HG03025 (cell line): ENCODE measurements around the gene SHC3.

Experiments used
- ATAC-seq: cut with Tn5 transposase; IDR thresholded peaks from one replicate; pipeline ENCODE4 v1.9.1; 2021; ENCODE audit warnings: mild to moderate bottlenecking, moderate library complexity; ENCODE audit not compliant: unreplicated experiment, low FRiP score

SHC3 gene

DNA sequence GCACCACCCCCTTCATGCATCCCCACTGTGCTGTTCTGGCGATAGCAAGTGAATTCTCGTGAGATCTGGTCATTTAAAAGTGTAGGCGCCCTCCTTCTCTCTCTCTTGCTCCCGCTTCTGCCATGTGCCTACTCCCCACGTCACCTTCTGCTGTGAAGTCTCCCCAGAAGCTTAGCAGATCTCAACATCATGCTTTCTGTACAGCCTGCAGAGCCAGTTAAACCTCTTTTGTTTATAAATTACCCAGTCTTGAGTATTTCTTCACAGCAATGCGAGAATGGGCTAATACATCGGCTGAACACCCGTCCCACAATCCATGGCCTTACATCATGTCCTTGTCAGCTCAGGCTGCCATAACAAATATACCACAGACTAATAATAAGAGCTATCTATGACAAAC is 17.4 kb downstream of the SHC3 start:
- ATAC-seq = no peak

DNA sequence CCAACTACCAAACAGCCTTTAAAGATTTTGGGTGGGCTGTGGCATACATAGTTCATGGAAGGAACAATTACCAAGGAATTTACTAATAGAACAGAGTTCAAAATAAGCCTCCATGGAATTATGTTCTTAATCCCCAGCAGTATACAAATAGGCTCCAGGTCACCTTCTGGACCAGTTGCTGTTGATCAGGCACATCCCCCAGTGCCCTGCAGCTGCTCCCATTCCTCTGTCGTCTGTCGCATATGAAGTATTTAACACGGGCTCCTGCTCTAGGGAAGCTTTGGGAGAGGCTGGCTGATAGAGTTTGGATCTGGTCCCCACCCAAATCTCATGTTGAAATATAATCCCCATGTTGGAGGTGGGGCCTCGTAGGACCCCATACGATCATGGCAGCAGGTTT is 17.8 kb downstream of the SHC3 start:
- ATAC-seq = no peak

DNA sequence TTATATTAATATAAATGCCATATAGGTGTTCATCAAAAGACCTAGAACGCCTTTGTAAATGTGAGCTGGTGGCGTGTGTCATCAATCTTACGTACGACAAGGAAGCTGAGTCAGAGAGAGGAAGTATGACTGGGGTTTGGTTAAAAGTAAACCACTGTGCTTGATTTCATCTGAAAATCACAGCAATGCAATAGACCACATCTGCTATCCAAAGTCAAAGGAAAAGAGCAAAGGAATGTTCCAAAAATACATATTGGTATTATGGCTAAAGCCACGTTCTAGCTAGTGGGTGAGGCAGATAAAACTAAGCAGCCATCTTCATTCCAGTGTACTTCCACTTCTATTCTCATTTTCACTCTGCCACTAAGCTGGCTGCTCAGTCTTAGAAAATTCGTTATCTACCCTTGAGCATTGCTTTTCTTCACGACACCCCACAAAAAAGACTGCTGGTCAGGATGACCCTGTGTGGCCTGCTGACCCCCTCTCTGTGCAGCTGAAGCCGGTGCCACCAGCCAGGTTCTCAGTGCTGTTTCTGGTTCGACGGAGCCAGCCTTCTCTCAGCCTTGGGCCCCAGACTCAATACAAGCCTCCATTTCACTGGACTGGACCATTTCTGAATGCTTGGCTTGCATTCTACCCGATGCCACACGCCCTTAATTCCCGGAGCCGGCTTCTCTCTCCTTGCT is 23.8 kb downstream of the SHC3 start:
- no peak for ATAC-seq

DNA sequence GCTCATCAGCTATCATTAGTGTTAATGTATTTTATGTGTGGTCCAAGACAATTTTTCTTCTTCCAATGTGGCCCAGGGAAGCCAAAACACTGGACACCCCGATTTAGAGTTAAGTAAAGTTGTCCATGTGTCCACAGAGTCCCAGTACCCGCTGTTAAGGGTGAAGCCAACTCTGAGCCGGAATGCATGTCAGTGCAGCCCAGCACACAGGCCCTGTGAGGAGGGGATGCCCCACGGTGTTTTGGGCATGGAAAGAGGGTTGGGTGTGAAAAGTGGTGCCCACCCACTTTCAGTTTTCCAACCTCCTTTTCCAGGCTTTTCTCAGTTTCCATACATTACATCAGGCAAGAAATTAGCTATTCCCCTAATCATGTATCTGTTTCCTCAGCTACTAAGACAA is 24.4 kb downstream of the SHC3 start:
- ATAC-seq = no peak

DNA sequence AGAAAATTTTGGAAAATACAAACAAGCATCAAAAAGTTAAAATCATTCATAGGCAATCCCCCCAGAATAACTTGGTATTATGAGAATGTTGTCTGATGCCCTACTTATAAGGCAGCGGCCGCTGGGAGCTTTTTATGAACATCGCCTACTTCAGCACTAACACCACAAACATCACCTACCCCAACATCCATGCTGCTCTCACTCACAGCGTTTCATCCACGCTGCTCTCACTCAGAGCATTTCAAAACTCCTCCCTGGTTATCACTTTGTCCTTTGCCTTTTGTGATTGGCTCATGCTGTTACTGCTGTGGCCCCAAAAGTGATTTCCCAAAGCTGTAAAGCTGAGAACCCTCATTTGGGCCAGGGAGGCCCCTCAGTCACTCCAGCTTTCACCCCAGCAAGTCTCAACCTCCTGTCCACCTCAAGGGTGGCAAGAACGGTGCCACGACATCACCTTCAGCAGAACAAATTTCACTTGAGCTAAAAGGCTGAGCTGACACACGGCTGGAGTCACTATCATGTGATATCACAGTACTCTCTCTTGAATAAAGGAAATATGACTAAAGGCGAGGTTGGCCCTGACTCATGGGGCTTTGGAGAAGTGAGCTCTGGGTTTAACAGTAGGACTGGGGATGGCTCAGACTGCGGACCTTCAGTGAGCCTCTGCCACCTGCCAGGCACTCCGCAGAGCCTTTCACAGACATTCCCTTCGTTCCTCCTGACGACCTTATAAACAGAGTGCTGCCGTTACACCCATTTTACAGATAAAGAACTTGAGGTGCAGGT is 25.2 kb downstream of the SHC3 start:
- no peak for ATAC-seq

DNA sequence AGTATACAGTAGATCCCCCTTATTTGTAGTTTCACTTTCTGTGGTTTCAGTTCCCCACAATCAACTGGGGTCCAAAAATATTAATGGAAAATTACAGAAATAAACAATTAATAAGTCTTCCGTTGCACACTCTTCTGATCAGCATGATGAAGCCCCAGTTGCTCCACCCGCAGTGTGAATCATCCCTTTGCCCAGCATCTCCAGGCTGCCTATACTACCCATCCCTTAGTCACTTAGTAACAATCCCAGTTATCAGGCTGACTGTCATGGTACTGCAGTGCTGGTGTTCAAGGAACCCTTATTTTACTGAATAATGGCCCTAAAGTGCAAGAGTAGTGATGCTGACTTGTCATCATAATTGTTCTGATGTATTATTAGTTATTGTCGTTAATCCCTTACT is 28.9 kb downstream of the SHC3 start:
- ATAC-seq = no peak

DNA sequence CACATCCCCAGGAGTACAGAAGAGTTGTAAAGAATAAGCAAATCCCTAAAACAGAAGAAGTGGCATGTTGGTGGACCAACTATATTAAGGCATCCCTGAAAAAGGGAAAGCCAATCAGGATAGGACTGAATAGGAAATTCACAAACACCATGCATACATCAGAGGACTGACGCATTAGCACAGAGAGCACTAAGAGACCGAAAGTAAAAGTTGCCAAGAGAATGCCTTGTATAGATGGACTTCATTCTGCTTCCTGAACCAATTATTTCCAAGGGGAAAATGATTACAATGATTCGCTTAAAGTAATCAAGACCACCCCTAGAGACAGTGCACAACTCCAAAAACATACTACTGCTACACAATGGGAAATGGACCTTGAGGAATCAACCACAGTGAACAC is 33.5 kb downstream of the SHC3 start:
- ATAC-seq = no peak

DNA sequence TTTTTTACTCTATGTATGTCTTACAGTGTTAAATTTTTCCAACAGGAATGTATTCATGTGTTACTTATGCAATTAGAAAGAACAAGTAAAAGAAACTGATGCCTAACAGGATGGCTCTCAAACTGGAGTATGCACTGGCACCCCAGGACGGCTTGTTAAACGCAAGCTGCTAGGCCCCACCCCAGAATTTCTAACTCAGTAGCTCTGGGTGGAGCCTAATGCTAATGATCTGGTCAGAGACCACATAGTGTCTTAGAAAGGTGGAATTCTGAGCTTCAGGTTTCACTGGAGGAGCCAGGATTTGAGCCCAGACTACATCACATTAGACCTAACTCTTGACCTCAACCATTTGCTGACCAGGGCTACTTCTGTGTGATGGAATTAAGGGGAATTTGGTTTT is 34.4 kb downstream of the SHC3 start:
- no peak for ATAC-seq

DNA sequence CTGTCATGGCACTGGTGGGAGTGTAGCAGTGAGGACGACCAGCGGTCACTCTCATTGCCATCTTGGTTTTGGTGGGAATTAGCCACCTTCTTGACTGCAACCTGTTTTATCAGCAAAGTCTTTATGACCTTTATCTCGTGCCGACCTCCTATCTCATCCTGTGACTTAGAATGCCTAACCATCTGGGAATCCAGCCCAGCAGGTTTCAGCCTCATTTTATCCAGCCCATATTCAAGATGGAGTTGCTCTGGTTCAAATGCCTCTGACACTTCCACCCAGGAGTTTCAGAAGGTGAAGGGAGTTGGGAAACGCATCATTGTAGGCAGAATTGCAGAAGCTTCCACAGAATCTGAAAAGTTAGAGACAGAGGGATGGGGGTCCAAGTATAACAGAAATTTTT is 35.4 kb downstream of the SHC3 start:
- ATAC-seq = no peak

DNA sequence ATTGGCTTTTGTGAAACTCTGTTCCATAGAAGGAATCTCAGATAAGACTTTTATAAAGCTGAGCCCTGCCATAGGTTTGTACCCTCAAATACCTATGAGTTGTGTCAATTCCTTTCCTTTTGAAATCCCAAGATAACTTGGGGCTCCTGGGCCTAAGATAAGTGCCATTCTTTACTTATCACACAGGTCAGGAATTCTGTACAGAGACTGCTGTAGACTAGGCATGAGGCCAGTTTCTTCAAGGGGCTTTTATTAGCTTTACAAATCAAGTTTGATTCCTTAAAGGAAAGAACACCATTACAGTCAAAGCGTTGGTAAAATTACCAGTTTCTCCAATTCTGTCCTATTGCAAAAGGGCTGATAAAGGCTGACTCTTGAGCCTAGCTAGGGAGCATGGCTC is 39.2 kb downstream of the SHC3 start:
- ATAC-seq = no peak

DNA sequence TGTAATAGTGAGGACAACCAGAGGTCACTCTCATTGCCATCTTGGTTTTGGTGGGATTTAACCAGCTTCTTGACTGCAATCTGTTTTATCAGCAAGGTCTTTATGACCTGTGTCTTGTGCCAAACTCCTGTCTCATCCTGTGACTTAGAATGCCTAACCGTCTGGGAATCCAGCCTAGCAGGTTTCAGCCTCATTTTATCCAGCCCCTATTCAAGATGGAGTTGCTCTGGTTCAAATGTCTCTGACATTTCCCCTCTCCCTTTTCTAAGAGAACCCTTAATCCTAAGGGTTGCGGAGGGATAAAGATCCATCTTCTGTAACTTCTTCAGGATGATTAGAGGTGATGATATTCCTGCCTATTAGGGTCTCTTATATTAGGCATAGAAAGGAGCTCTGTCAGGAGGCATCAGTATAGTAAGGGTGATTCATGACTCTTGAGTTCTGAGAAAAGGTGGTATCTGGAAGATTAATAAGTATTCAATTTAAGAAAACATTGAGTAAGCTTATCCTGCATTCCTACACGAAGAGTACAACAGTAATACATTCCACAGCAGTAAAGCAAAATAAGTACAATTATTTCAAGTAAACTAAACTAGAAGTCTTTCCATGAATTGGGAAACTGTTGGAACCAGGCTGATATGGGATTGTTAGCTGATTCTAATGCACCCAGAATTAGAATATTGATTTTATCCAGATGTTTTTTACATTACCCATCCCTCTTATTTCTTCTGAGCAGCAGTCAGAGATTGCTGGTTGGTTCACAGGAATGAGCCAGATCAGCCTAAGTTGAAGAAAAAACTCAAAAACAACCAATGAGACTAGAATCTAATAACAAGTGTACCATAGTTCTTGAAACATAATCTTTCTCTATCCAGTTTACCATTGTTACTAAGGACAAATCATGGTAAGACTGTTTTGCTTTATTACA is 39.9 kb downstream of the SHC3 start:
- no peak for ATAC-seq

DNA sequence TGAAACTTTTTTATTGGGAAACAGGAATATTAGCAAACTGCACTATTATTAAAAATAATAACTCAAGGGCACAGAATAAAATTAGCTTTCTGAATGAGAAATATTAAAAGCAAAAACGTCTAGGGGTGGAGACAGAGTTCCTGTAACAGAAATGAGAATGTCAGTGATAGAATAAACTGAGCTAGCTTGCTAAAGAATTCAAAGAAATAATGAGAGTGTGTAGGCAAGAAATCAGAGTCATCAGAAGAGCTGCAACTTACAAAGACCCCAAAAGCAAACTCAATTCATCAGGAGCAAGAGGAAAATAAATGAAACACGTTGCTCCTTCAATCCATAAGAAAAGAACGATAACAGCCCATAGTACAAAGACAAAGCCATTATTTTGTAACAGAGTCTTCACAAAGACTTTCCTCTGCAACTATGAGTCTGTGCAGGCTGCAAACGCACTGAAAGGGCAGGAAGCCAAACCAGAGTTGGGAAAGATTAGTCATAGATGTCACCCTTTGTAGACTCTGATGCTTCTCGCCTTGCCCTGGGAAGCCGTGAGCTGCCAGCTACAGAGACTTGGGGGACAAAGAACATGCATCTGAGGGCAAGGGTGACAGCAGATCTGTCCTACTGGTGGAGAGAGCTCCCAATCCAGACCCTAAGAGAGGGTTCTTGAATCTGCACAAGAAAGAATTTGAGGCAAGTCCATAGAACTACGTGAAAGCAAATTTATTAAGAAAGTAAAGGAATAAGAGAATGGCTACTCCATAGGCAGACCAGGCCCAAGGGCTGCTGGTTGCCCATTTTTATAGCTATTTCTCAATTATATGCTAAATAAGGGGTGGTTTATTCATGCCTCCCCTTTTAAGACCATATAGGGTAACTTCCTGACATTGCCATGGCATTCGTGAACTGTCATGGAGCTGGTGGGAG is 40.8 kb downstream of the SHC3 start:
- ATAC-seq = no peak

DNA sequence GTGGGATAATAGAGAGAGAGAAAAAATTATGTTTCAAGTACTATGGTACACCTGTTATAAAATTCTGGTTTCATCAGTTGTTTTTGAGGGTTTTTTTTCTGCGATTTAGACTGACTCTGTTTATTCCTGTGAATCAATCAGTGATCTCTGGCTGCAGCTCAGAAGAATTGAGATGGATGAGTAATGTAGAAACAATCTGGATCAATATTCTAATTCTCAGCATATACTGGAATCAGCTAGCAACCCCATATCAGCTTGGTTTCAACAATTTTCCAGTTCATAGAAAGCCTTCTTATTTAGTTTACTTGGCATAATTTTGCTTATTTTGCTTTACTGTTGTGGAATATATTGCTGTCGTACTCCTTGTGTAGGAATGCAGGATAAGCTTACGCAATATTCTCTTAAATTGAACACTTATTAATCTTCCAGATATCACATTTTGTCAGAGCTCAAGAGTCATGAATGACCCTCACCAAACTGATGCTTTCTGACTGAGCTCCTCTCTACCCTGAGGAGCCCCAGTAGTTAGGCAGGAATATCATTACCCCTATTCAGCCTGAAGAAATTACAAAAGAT is 42.9 kb downstream of the SHC3 start:
- no peak for ATAC-seq

DNA sequence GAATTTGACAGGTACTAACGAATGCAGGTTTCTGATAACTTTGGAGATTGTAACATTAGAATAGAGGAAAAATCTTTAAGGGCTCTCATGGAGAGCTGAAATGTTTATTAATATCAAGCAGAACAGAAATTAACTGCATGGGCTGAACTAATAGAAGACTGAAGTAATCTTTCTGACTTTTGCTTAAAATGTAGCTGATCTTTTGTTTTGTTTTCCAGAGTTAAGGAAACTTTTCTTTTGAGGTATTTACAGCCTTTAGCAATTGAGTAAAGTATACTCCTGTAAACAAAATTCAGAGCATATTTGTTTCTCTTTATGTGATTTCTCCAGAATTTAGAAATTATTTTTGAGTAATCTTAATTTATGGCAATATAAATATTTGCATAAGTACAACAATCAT is 43.9 kb downstream of the SHC3 start:
- ATAC-seq = no peak

DNA sequence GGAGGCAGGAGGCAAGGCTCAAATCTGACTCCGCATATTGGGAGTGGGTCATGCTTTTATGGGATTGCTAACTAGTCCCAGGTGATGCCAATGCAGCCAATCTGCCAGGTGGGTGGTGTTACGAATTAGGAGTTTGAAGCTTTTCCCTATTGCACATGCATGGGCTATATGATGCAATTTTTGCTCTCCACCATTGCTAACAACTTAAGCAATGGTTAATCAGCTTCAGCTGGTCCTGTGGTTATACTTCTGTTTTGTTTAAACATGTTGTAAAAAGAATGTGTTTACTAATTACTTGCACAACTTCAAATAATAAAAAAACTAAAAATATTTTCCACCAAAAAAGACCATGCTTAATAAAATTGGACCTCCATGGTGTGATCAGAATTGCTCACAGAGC is 55.7 kb downstream of the SHC3 start:
- no peak for ATAC-seq

DNA sequence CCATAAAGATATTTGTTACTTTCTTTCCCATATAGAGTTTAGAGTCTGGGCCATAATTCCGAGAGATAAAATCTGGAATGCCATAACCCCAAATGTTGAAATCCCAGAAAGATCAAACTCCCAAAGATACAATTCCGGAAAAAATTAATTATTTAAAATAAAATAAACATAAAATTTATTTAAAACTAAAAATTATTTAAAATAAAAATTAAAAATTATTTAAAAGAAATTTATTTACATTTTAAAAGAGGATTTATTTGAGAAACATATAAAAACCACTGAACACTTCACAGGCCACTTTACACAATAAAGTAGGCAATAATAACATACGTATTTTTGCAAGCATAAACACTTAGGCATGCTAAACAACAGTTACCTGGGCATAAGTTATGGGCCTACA is 57.9 kb downstream of the SHC3 start:
- no peak for ATAC-seq

DNA sequence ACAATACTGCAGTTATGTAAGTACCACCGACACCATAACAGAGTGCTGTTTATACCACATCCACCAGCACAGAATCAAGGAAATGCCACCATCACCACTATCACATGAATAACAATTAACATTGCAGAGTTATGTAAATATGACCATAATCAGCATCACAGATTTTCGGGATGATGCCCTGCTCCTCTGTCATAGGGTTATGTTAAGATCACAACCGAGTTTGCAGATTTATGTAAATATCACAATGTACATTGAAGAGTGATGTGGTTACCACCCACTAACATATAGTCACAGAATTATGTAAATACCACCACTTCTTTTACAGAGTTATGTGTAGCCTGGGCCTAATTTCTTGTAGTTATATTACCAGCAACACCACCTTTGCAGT is 61.8 kb downstream of the SHC3 start:
- ATAC-seq = no peak

DNA sequence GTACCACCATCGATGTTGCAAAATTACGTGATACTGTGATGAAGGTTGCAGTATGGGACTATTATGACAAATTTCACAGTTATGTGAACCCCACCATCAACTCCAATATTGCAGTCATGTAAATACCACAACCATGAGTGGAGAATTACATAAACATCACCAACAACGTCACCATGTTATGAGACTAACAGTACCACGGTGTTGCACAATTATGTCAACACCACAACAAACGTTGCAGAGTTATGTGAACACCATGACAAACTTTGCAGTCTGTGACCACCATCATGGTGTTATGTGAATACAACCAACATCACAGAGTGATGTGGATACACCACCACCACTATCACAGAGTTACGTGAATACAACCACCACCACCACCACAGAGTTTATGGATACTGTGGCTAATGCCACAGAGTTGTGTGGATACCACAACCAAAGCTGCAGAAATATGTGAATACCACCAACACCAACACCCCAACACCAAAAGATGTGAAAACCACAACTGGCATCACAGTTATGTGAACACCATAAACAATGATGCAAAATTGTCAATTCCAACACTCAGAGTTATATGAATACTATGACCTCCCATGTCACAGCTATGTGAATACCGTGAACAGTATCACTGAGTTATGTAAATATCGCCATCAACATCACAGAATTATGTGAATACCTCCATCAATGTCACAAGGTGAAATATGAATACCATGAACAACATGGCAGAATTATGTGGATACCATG is 62.4 kb downstream of the SHC3 start:
- no peak for ATAC-seq

DNA sequence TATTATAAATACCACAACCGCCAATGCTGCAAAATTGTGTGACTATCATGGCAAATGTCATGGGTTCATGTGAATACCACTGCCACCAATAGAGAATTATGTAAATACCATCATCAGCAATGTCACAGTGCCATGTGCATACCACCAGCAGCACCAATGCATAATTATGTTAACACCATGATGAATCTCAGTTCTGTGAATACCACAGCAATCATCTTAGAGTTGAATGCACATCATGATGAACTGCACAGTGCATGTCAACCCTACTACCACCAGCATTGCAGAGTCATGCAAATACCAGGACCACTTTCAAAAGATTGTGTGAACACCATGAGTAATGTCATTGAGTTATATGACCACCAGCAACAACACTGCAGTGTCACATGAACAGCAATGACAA is 63.2 kb downstream of the SHC3 start:
- no peak for ATAC-seq
